Non-pigmented ciliary epithelial cell (primary cell): ENCODE data around the gene PGA4.

Source experiments
- DNase-seq: peaks from one replicate; pipeline ENCODE4 v3.0.0-alpha.2; 2010; ENCODE audit warnings: low read depth

Gene PGA4

DNA sequence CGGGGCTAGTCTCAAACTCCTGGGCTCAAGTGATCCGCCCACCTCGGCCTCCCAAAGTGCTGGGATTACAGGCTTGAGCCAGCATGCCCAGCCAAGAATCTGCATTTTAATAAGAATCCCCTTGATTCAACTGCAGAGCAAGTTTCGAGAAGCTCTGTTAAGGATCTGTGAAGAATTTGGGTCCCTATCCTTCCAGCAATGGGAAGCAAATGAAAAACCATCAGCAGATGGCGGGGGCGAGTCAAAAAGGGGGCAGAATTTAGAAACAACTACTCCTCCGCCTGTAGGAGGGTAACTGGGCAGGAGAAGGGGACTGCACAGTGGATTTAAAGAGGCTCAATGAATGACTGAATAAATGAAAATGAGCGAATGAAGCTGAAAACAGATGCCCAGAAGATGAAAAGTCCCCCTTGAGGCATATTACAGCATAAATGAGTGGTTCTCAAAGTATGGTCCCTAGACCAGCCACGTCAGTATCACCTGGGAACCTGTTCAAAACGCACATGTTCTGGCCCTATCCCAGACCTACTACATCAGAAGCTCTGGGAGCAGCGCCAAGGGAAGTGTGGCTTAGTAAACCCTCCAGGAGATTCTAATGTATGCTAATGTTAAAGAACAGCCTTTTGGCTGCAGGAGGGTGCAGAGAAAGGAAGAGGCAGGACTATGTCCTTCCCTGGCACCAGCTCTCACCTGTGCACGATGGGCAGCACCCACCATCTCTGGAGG is 58.0 kb downstream of the PGA4 start:
- no peak for DNase-seq

DNA sequence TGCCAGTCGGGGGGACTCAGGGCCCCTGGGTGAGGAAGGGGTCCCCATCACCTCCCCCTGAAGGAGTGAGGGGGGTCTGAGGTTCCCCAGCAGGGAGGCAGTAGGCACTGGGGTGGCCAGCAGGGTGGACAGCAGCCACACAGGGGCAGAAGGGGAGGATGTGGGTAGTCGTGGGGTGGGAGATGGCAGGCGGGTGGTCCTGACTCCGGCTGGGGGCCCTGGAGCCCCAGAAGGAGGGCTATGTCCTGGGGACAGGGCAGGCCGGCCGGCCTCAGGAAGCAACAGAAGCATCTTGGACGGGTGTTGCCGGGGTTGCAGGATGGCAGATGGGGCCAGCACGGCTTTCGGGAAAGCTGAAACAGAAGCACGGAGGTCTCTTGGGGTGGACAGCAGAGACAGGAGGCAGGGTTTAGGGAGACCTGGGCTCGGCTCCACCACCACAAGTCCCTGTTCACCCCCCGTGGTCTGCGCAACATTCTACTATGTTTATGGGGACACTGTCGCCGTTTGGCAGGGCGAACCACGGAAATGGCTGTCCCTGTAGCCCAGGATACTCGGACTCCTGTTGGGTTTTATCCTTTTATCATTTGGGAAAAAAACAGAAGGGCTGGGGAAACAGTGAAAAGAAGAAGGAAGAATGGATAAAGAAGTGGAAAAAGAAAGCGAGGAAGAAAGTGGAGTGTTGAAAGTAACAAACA is 58.9 kb downstream of the PGA4 start:
- DNase-seq, result no peak
